CD14-positive monocyte (primary cell): ENCODE data around the gene CD8B2. TPM values are rescaled to one million over a fixed set of nuclear protein-coding genes. Genes with fewer than 3 reads are reported as not detected.

Source experiments
- DNase-seq, 3 donors: peaks; one replicate each; pipeline ENCODE4 v3.0.0-alpha.2; 2011 to 2022
- H2AFZ ChIP-seq: 2 replicates; pipeline ENCODE4 v1.6.0; 2012; ENCODE audit warnings: mild to moderate bottlenecking, low read depth, low read length, inconsistent platforms; ENCODE audit not compliant: insufficient read depth, poor library complexity, severe bottlenecking
- H3K27ac ChIP-seq, 2 donors: 1 replicate in 1 of 2; 2 replicates in 1 of 2; pipeline ENCODE4 v1.5.1; 2012 to 2013; ENCODE audit warnings: low read length in 2 of 2, control low read depth in 1 of 2, inconsistent platforms in 1 of 2, low read depth in 1 of 2, mild to moderate bottlenecking in 1 of 2
- H3K27me3 ChIP-seq, 2 donors: one replicate each; pipeline versions ENCODE4 v1.6.0 to v1.6.1; 2011 to 2013; ENCODE audit warnings: low read length in 2 of 2; ENCODE audit not compliant: control insufficient read depth in 2 of 2, insufficient read depth in 2 of 2
- H3K36me3 ChIP-seq, 2 donors: replicated peaks in 1 of 2; 1 replicate in 1 of 2; 2 replicates in 1 of 2; pipeline versions ENCODE4 v1.5.1 to v1.6.1; 2012 to 2013; ENCODE audit warnings: low read length in 2 of 2, control low read depth in 1 of 2, inconsistent platforms in 1 of 2, mild to moderate bottlenecking in 1 of 2; ENCODE audit not compliant: insufficient read depth in 2 of 2, control insufficient read depth in 1 of 2
- H3K4me1 ChIP-seq, 2 donors: 1 replicate in 1 of 2; 2 replicates in 1 of 2; pipeline versions ENCODE4 v1.5.1 to v1.6.1; 2012 to 2013; ENCODE audit warnings: low read length in 2 of 2, control low read depth in 1 of 2, inconsistent platforms in 1 of 2, mild to moderate bottlenecking in 1 of 2, moderate library complexity in 1 of 2; ENCODE audit not compliant: insufficient read depth in 2 of 2, control insufficient read depth in 1 of 2
- H3K4me2 ChIP-seq: replicated peaks from 2 replicates; pipeline ENCODE3; 2012; ENCODE audit warnings: low read length, moderate library complexity, mild to moderate bottlenecking; ENCODE audit not compliant: poor library complexity, severe bottlenecking; ENCODE audit errors: extremely low read depth
- H3K4me3 ChIP-seq, 3 experiments: fragments of 200-600 bp in 1 of 3; sonication (generic) in 1 of 3; replicated peaks in 1 of 3; 1 replicate in 2 of 3; 2 replicates in 1 of 3; pipeline ENCODE4 v1.5.1; 2011 to 2013; ENCODE audit warnings: low read length in 3 of 3, mild to moderate bottlenecking in 3 of 3, control low read depth in 2 of 3, low read depth in 2 of 3, inconsistent platforms in 1 of 3, moderate library complexity in 1 of 3
- H3K79me2 ChIP-seq: 2 replicates; pipeline ENCODE4 v1.6.0; 2012; ENCODE audit warnings: mild to moderate bottlenecking, control low read depth, inconsistent platforms, low read length, moderate library complexity; ENCODE audit not compliant: insufficient read depth
- H3K9ac ChIP-seq: 2 replicates; pipeline ENCODE4 v1.6.0; 2017; ENCODE audit warnings: low read length, mild to moderate bottlenecking; ENCODE audit not compliant: insufficient read depth, poor library complexity, severe bottlenecking
- H3K9me3 ChIP-seq, 2 donors: replicated peaks in 1 of 2; 1 replicate in 1 of 2; 2 replicates in 1 of 2; pipeline versions ENCODE4 v1.5.1 to v1.6.1; 2012 to 2013; ENCODE audit warnings: low read length in 2 of 2, control low read depth in 1 of 2; ENCODE audit not compliant: control insufficient read depth in 1 of 2, insufficient read depth in 1 of 2
- H4K20me1 ChIP-seq: 2 replicates; pipeline ENCODE4 v1.6.0; 2012; ENCODE audit warnings: mild to moderate bottlenecking, low read length, control low read depth, moderate library complexity; ENCODE audit not compliant: insufficient read depth
- H3K27ac Mint-ChIP-seq, 7 donors: one replicate each; pipeline ENCODE4 v1.8.0; 2020; ENCODE audit warnings: mild to moderate bottlenecking in 7 of 7, mixed read lengths in 7 of 7, moderate library complexity in 6 of 7, inconsistent platforms in 2 of 7
- H3K27me3 Mint-ChIP-seq, 3 donors: one replicate each; pipeline ENCODE4 v1.8.0; 2021 to 2022; ENCODE audit warnings: low read depth in 3 of 3, mild to moderate bottlenecking in 3 of 3, mixed read lengths in 3 of 3, moderate library complexity in 3 of 3, inconsistent platforms in 1 of 3
- H3K36me3 Mint-ChIP-seq, 2 donors: one replicate each; pipeline ENCODE4 v1.8.0; 2020; ENCODE audit warnings: mixed read lengths in 2 of 2, inconsistent platforms in 1 of 2, mild to moderate bottlenecking in 1 of 2
- H3K4me1 Mint-ChIP-seq: one replicate; pipeline ENCODE4 v1.8.0; 2020; ENCODE audit warnings: mild to moderate bottlenecking, mixed read lengths
- H3K4me3 Mint-ChIP-seq, 2 donors: one replicate each; pipeline ENCODE4 v1.8.0; 2020; ENCODE audit warnings: mild to moderate bottlenecking in 2 of 2, mixed read lengths in 2 of 2, moderate library complexity in 1 of 2
- H3K9me3 Mint-ChIP-seq, 7 donors: one replicate each; pipeline ENCODE4 v1.8.0; 2020 to 2022; ENCODE audit warnings: mixed read lengths in 7 of 7, mild to moderate bottlenecking in 6 of 7, moderate library complexity in 6 of 7, inconsistent platforms in 2 of 7
- CTCF ChIP-seq: fragments of 200-600 bp; IDR thresholded peaks from one replicate; pipeline ENCODE4 v1.8.0; 2022; ENCODE audit warnings: antibody characterized with exemption, mild to moderate bottlenecking
- WGBS: methylation state at CpG from one replicate; pipeline ENCODE4 v1.1.5; 2013; ENCODE audit warnings: missing lambda C conversion rate; ENCODE audit not compliant: insufficient coverage; 5-methylcytosine and 5-hydroxymethylcytosine counted together
- intact Hi-C, 2 donors: fragments of 100-400 bp; cut with micrococcal nuclease; formaldehyde crosslinking; loops; one replicate each; pipeline versions ENCODE4 v1.15.0 to v1.15.1; 2023
- polyA plus RNA-seq, 3 donors: library from polyadenylated mRNA; depleted of rRNA in 1 of 3; unstranded in 2 of 3; stranded (reverse) in 1 of 3; fragments of 300-500 nt in 2 of 3; fragments of >200 nt in 1 of 3; fragmentation: Illumina TruSeq in 2 of 3; gene quantifications; 1 replicate in 2 of 3; 2 replicates in 1 of 3; pipeline ENCODE4 v1.2.3, GENCODE V29; 2012 to 2021

CD8B2 gene
- polyA plus RNA-seq, 3 donors: 0.04 TPM; not detected in 2

- no peak for DNase-seq
- H3K9ac ChIP-seq: no peak overlapping the region
- no peak overlapping the region for H3K4me3 ChIP-seq
- no peak for TF ChIP-seq CTCF
- Mint-ChIP-seq H3K27me3 (peaks cover 2 to 5% (median 2%) of the 10 kb centered on the region in 3 donors), H3K4me1 (peaks cover 7% of the 10 kb centered on the region), H3K27ac (no peak overlapping the region), H3K36me3 (peaks cover 2 to 8% of the 10 kb centered on the region in 2 donors), H3K4me3 (no peak overlapping the region), H3K9me3 (peaks cover 17 to 24% (median 20%) of the 10 kb centered on the region in 7 donors)
- peaks cover 16 to 19% of the 10 kb centered on the region in 2 donors for H3K9me3 ChIP-seq
- H3K79me2 ChIP-seq: no peaks in the 10 kb centered on the region
- H2AFZ ChIP-seq: no peak overlapping the region
- WGBS: 93% methylated on average over 5 of the region's 9 CpGs
- no peak overlapping the region for H3K4me2 ChIP-seq
- H3K36me3 ChIP-seq: no peaks in the 10 kb centered on the region
- no peak overlapping the region for H3K27ac ChIP-seq
- H3K4me1 ChIP-seq: no peaks in the 10 kb centered on the region
- intact Hi-C loops: no loop called here
- H4K20me1 ChIP-seq: no peaks in the 10 kb centered on the region
- no peaks in the 10 kb centered on the region for H3K27me3 ChIP-seq
Measured at GRCh38 chr2:106521016-106521415, 33.9 kb downstream of the CD8B2 start.

- H3K79me2 ChIP-seq: no peaks in the 10 kb centered on the region
- H3K27ac ChIP-seq: no peak overlapping the region
- no peak for DNase-seq
- WGBS: 87% methylated on average over 6 of the region's 6 CpGs
- Mint-ChIP-seq H3K9me3 (peaks cover 17 to 22% (median 20%) of the 10 kb centered on the region in 7 donors), H3K27ac (no peak overlapping the region), H3K4me1 (peaks cover 17% of the 10 kb centered on the region), H3K4me3 (no peak overlapping the region), H3K36me3 (peaks cover 2 to 8% of the 10 kb centered on the region in 2 donors), H3K27me3 (peaks cover 0 to 2% (median 2%) of the 10 kb centered on the region in 3 donors)
- no peak overlapping the region for H3K4me2 ChIP-seq
- TF ChIP-seq CTCF: no peak
- no peaks in the 10 kb centered on the region for H3K27me3 ChIP-seq
- H3K4me3 ChIP-seq: no peak overlapping the region
- peaks cover 16 to 19% of the 10 kb centered on the region in 2 donors for H3K9me3 ChIP-seq
- peaks cover 12 to 16% of the 10 kb centered on the region in 2 donors for H3K4me1 ChIP-seq
- H4K20me1 ChIP-seq: no peaks in the 10 kb centered on the region
- H3K36me3 ChIP-seq: no peaks in the 10 kb centered on the region
- H3K9ac ChIP-seq: no peak overlapping the region
- H2AFZ ChIP-seq: no peak overlapping the region
- intact Hi-C loops: no loop called here
Measured at GRCh38 chr2:106523976-106524665, 37.0 kb downstream of the CD8B2 start.
